ENCODE results near the gene DNAJB12.
"Not testable (repeated sequence)": the region's sequence is repeated elsewhere in the genome, so short reads cannot be mapped to it uniquely, and the experiment has no call there.

The DNAJB12 gene

GRCh38 chr10:72315054-72315453 lies 39.7 kb downstream of the DNAJB12 start:
- DNase-seq, result no peak

GRCh38 chr10:72314263-72314662 lies 40.5 kb downstream of the DNAJB12 start:
- no peak for DNase-seq

GRCh38 chr10:72312865-72313391 lies 41.8 kb downstream of the DNAJB12 start:
- no peak for DNase-seq

GRCh38 chr10:72311667-72312066 lies 43.1 kb downstream of the DNAJB12 start:
- no peak for DNase-seq

- no peak for DNase-seq
These were observed 44.1 kb downstream of the DNAJB12 start for GRCh38 chr10:72310636-72311035.

GRCh38 chr10:72310241-72310633 lies 44.5 kb downstream of the DNAJB12 start:
- no peak for DNase-seq

GRCh38 chr10:72309290-72310240 lies 45.2 kb downstream of the DNAJB12 start:
- DNase-seq, result peak; percentile 82

GRCh38 chr10:72308320-72308987 lies 46.3 kb downstream of the DNAJB12 start:
- DNase-seq, result no peak

- not testable (repeated sequence) for DNase-seq
These were observed 47.0 kb downstream of the DNAJB12 start for GRCh38 chr10:72307711-72308110.

- DNase-seq, result no peak
These were observed 48.4 kb downstream of the DNAJB12 start for GRCh38 chr10:72306215-72306760.

- DNase-seq, result no peak
These were observed 51.1 kb downstream of the DNAJB12 start for GRCh38 chr10:72303424-72304128.

GRCh38 chr10:72298592-72299519 lies 55.9 kb downstream of the DNAJB12 start:
- no peak for DNase-seq

GRCh38 chr10:72297805-72298591 lies 56.7 kb downstream of the DNAJB12 start:
- peak; percentile 97 for DNase-seq

- peak; percentile 79 for DNase-seq
These were observed 57.4 kb downstream of the DNAJB12 start for GRCh38 chr10:72297281-72297804.

- DNase-seq, result not testable (repeated sequence)
These were observed 57.9 kb downstream of the DNAJB12 start for GRCh38 chr10:72296829-72297280.

- no peak for DNase-seq
These were observed 59.3 kb downstream of the DNAJB12 start for GRCh38 chr10:72295330-72295910.

GRCh38 chr10:72292223-72292691 lies 62.5 kb downstream of the DNAJB12 start:
- no peak for DNase-seq

GRCh38 chr10:72291019-72291532 lies 63.6 kb downstream of the DNAJB12 start:
- DNase-seq, result no peak

- DNase-seq, result no peak
These were observed 68.7 kb downstream of the DNAJB12 start for GRCh38 chr10:72285972-72286521.

All from right hindlimb (tissue), 1 donor.